SH-SY5Y (cell line): ENCODE measurements around the gene TMSB4X.

ENCODE experiments used
- GATA2 ChIP-seq: IDR thresholded peaks from 2 replicates; pipeline ENCODE4 v1.6.1; 2011; ENCODE audit warnings: mild to moderate bottlenecking, low read depth, low read length
- GATA3 ChIP-seq: IDR thresholded peaks from 2 replicates; pipeline ENCODE4 v1.6.1; 2011; ENCODE audit warnings: low read depth, mild to moderate bottlenecking, low read length, moderate library complexity

- TF ChIP-seq GATA2 (peak; percentile 59), GATA3 (0 out of 2 replicates have a peak, but pooled peaks have one; percentile 28)
Observed at GRCh38 chrX:12949205-12949926, 25.5 kb upstream of the TMSB4X start.
